Colonic mucosa (tissue), 4 donors: ENCODE results near the gene TMEM232. TPM values are rescaled to one million over a fixed set of nuclear protein-coding genes. Genes with fewer than 3 reads are reported as not detected.
"Not testable (repeated sequence)": the region's sequence is repeated elsewhere in the genome, so short reads cannot be mapped to it uniquely, and the experiment has no call there.

Experiments used
- DNase-seq: peaks from one replicate; pipeline ENCODE4 v3.0.0-alpha.2; 2020
- H3K27ac ChIP-seq: fragments of 200-600 bp; one replicate; pipeline ENCODE4 v1.8.0; 2021
- H3K27me3 ChIP-seq: fragments of 200-600 bp; one replicate; pipeline ENCODE4 v1.8.0; 2021
- H3K36me3 ChIP-seq: fragments of 200-600 bp; one replicate; pipeline ENCODE4 v1.8.0; 2021
- H3K4me1 ChIP-seq: fragments of 200-600 bp; one replicate; pipeline ENCODE4 v1.8.0; 2021; ENCODE audit warnings: mild to moderate bottlenecking
- H3K4me3 ChIP-seq: fragments of 200-600 bp; one replicate; pipeline ENCODE4 v1.8.0; 2021
- H3K9ac ChIP-seq, 2 donors: one replicate each; pipeline ENCODE4 v1.7.0; 2013; ENCODE audit warnings: control low read depth in 2 of 2, low read depth in 2 of 2, low read length in 2 of 2
- H3K9me3 ChIP-seq: fragments of 200-600 bp; one replicate; pipeline ENCODE4 v1.8.0; 2021
- intact Hi-C: fragments of 100-400 bp; cut with DNase I; formaldehyde crosslinking; loops from one replicate; pipeline ENCODE4 v1.14.1; 2022
- total RNA-seq, 2 donors: library from RNA; stranded (reverse); fragmentation: NEBNext Ultra II Directional in 1 of 2; extraction: Animal tissue kit (Norgen Biotek cat#: 25700) in 1 of 2; gene quantifications; one replicate each; pipeline ENCODE4 v1.2.1, GENCODE V29; 2021
- TF ChIP-seq, protein P1 (sequence below): fragments of 200-600 bp; IDR thresholded peaks from one replicate; pipeline ENCODE4 v1.8.0; 2022; ENCODE audit warnings: antibody characterized with exemption, mild to moderate bottlenecking
- donor health status: healthy.
- donor health status: DM: no; HTN: no; CAD: no.
- donor health status: DM: no; HTN: no; CAD: no.

The TMEM232 gene
- total RNA-seq, 2 donors from 2014 or later, result 1.8 to 2.1 TPM

DNA sequence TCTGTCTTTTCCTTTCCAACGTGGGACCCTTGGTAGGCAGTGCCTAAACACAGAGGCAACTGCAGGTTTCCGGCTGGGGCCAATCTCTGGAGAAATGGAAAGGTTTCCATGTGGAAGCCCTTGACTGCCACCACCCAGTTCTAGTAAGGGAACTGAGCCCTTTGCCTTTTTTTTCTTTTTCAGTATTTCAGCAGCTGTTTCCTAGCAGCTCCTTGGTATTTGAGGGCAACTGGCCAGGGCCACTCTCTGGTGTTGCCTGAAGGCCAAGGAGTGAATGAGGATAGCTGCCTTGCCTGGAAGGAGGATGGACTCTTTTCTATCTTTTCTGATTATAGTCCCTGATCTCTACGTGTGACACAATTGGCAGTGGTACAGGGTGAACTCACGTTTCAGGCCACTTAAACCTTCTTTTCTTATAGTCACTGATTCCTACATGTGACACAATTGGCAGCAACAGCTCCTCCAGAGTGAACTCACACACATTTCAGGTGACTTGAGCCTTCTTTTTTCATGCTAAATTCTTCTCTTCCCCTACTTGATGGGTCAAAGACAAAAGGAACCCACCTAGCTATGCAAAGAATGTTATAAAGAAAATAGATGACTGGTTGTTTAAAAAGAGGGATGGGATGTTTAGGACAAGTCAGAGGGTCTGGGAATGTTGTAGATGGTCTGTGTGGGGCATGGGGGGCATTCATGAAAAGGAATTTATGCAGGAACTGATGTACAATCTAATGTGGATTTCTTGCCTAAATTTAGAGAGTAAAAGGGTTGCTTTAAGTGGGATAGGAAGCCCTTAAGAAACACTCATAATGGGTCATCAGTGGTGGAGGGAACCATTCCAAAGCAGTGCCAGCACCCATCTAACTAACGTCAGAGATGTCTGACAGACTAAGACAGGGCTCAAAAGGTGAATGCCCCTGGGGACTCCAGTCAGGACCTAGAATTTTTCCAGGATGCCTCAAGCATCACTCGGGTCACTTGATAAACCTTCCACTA, 190.1 kb downstream of the TMEM232 start:
- no peaks in the 10 kb centered on the region for H3K9me3 ChIP-seq
- DNase-seq, result no peak
- intact Hi-C loops, result no loop called here
- no peaks in the 10 kb centered on the region for H3K36me3 ChIP-seq
- H3K9ac ChIP-seq, result no peak overlapping the region
- no peaks in the 10 kb centered on the region for H3K27me3 ChIP-seq
- TF ChIP-seq, protein P1, sequence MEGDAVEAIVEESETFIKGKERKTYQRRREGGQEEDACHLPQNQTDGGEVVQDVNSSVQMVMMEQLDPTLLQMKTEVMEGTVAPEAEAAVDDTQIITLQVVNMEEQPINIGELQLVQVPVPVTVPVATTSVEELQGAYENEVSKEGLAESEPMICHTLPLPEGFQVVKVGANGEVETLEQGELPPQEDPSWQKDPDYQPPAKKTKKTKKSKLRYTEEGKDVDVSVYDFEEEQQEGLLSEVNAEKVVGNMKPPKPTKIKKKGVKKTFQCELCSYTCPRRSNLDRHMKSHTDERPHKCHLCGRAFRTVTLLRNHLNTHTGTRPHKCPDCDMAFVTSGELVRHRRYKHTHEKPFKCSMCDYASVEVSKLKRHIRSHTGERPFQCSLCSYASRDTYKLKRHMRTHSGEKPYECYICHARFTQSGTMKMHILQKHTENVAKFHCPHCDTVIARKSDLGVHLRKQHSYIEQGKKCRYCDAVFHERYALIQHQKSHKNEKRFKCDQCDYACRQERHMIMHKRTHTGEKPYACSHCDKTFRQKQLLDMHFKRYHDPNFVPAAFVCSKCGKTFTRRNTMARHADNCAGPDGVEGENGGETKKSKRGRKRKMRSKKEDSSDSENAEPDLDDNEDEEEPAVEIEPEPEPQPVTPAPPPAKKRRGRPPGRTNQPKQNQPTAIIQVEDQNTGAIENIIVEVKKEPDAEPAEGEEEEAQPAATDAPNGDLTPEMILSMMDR, result no peak
- H3K4me3 ChIP-seq, result no peak overlapping the region
- H3K27ac ChIP-seq, result no peak overlapping the region
- no peaks in the 10 kb centered on the region for H3K4me1 ChIP-seq

DNA sequence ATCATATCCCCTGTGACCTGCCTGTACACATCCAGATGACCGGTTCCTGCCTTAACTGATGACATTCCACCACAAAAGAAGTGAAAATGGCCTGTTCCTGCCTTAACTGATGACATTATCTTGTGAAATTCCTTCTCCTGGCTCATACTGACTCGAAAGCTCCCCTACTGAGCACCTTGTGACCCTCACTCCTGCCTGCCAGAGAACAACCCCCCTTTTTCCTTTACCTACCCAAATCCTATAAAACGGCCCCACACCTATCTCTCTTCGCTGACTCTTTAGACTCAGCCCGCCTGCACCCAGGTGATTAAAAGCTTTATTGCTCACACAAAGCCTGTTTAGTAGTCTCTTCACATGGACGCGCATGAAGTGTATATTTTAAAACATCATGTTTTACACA, 191.3 kb downstream of the TMEM232 start:
- H3K4me1 ChIP-seq, H3K9me3 ChIP-seq, H3K4me3 ChIP-seq, DNase-seq, H3K27me3 ChIP-seq, intact Hi-C loops, H3K36me3 ChIP-seq, H3K27ac ChIP-seq, H3K9ac ChIP-seq: not testable (repeated sequence)

GRCh38 chr5:110525762-110526161, 200.7 kb downstream of the TMEM232 start:
- no peak overlapping the region for H3K9ac ChIP-seq
- TF ChIP-seq, protein P1, result no peak
- H3K36me3 ChIP-seq, result no peaks in the 10 kb centered on the region
- H3K27me3 ChIP-seq, result no peaks in the 10 kb centered on the region
- no peaks in the 10 kb centered on the region for H3K9me3 ChIP-seq
- intact Hi-C loops, result no loop called here
- H3K4me3 ChIP-seq, result no peak overlapping the region
- H3K27ac ChIP-seq, result no peak overlapping the region
- DNase-seq, result no peak
- H3K4me1 ChIP-seq, result no peaks in the 10 kb centered on the region

DNA sequence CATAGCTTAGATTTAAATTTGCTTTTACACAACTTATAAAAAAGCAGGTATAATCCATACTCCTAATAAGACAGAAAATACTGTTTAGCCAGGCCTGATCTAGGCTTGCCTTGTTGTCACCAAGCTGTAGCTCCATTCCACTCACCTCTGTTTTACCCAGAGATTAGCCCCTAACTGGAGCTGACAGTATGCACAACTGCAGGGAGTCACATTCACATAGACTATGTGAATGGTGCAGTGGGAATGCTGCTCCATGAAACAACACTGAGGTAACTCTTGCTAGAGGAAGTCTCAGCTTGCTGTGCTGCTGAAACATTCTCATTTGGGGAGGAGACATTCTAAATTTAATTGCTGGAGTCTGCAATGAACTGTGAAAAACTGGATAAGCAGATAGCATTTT, 209.1 kb downstream of the TMEM232 start:
- Histone ChIP-seq H3K27ac (no peak overlapping the region), H3K9ac (no peak overlapping the region), H3K27me3 (no peaks in the 10 kb centered on the region), H3K9me3 (no peaks in the 10 kb centered on the region), H3K4me3 (no peak overlapping the region), H3K4me1 (no peaks in the 10 kb centered on the region), H3K36me3 (no peaks in the 10 kb centered on the region)
- TF ChIP-seq, protein P1, result no peak
- DNase-seq, result no peak
- intact Hi-C loops, result no loop called here

GRCh38 chr5:110514030-110514429, 212.4 kb downstream of the TMEM232 start:
- H3K9me3 ChIP-seq, result no peaks in the 10 kb centered on the region
- no peak for DNase-seq
- TF ChIP-seq, protein P1, result no peak
- no peaks in the 10 kb centered on the region for H3K27me3 ChIP-seq
- H3K4me1 ChIP-seq, result no peaks in the 10 kb centered on the region
- no peak overlapping the region for H3K4me3 ChIP-seq
- no peak overlapping the region for H3K9ac ChIP-seq
- intact Hi-C loops, result no loop called here
- H3K36me3 ChIP-seq, result no peaks in the 10 kb centered on the region
- H3K27ac ChIP-seq, result no peak overlapping the region

DNA sequence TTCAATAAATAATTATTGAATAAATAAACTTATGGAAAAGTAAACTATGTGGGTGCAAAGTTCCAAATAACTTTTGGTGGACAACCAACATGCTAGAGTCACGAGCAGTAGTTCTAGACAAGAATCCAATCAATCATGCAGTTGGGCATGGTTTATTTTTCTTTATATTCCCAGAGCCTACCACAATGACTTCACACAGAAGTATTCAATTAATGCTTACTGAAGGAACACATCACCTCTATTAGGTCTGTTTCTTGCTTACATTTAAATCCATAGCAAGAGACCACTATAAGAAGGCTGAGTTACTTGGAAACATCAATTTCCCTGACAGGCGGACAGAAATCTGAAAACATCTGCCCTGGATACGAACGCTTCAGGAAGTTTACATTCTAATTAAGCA, 214.2 kb downstream of the TMEM232 start:
- Histone ChIP-seq H3K9ac (no peak overlapping the region), H3K27ac (no peak overlapping the region), H3K4me1 (no peaks in the 10 kb centered on the region), H3K27me3 (no peaks in the 10 kb centered on the region), H3K4me3 (no peak overlapping the region), H3K9me3 (no peaks in the 10 kb centered on the region), H3K36me3 (no peaks in the 10 kb centered on the region)
- TF ChIP-seq, protein P1, result no peak
- no peak for DNase-seq
- intact Hi-C loops, result no loop called here
